Fibroblast of skin of scalp (primary cell): ENCODE measurements around the gene HNRNPC.
"Not testable (repeated sequence)": the region's sequence is repeated elsewhere in the genome, so short reads cannot be mapped to it uniquely, and the experiment has no call there.

ENCODE experiments used
- DNase-seq: peaks from one replicate; pipeline ENCODE4 v3.0.0-alpha.2; 2013

The HNRNPC gene

DNA sequence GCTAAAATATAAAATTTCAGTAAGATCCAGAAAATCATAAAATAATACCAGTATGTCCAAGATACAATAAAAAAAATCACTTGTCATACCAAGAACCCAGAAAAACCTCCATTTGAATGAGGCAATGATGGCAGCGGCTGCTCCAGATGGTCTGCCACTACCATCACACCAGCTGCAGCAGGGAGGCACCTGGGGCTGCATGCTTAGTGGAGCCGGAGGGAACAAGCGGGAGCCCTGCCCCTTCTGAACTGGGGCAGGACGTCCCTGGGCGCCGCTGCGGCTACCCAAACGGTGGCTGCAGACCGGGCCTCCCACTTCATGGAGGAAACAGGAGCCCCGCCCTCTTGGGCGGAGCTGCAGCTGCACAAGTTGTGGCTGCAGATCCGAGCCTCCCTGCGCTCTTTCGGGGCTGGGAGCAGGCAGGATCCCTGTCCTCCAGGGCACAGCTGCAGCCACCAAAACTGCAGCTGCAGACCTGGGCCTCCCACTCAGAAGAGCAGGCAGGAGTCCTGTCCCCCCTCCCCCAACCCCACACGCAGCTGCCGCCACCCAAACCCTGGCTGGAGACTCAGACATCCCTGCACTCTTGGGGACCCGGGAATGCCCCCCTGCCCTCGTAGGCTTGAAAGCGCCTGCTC is 77.3 kb downstream of the HNRNPC start:
- DNase-seq = peak; percentile 40

DNA sequence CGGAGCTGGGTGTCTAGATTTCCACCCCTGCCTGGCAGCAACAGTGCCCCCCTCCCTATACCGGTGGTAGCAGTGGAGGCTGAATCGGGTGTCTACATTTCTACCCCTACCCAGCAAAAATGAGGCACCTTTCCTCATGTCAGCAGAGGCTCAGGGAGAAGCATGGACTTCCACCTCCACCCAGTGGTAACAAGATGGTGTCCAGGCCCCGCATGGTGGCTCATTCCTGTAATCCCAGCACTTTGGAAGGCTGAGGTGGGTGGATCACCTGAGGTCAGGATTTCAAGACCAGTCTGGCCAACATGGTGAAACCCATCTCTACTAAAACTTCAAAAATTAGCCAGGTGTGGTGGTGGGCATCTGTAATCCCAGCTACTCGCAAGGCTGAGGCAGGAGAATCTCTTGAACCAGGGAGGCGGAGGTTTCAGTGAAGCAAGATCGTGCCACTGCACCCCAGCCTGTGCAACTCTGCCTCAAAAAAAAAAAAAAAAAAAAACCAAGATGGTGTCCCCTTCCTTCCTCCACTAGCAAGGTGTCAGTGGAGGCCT is 77.9 kb downstream of the HNRNPC start:
- DNase-seq = no peak

DNA sequence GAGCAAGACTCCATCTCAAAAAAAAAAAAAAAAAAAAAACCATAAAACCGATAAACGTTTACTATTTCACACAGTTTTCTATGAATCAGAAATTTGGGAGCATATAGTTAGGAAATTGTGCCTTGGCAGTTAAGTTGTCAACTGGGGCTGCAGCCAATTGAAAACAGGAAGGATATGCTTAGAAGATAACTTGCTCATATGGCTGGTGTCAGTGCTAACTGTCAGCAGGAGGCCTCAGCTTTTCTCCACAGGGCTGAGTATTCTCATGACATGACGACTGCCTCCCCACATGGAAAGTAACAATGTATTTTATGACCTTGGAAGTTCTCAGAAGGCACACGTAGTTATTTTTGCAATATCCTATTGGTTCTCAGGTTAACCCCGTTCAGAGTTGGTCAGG is 83.8 kb downstream of the HNRNPC start:
- DNase-seq = peak; percentile 38

DNA sequence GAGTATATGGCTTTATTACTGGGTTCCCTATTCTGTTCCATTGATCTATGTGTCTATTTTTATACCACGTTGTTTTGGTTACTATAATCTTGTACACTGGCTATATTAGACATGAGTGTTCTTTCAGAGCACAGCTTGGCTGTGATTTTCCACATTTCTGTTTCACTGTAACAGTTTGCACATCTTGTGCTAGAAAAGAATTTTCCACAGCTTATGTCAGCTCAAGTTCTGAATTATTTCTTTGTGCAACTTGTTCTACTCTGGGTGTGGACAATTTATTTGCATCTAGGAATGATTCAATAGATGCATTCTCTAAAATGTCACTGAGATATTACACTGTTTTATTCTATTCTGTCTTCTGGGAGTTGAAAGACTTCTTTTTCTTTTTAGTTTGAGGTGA is 85.0 kb downstream of the HNRNPC start:
- no peak for DNase-seq

DNA sequence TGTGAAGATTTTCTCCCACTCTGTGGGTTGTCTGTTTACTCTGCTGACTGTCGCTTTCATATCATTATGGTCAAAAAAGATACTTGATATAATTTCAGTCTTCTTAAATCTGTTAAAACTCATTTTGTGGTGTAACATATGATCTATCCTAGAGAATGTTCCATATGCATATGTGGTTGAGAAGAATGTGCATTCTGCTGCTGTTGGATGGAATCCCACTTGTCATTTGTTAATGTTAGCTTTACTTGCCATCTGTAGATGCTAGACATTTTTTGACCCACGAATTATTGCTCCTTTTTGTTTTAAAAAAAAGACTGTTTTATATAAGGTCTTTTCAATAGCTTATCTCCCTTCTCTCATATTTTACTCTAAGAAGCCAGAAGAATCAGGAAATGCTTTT is 87.1 kb downstream of the HNRNPC start:
- peak; percentile 44 for DNase-seq

DNA sequence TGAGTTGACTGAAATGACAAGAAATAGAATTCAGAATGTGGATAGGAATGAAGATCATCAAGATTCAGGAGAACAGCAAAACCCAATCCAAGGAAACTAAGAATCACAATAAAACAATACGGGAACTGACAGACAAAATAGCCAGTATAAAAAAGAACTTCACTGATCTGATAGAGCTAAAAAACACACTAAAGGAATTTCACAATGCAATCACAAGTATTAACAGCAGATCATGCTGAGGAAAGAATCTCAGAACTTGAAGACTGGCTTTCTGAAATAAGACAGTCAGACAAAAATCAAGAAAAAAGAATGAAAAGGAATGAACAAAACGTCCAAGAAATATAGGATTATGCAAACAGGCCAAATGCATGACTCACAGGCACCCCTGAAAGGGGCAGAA is 98.1 kb downstream of the HNRNPC start:
- DNase-seq = no peak

DNA sequence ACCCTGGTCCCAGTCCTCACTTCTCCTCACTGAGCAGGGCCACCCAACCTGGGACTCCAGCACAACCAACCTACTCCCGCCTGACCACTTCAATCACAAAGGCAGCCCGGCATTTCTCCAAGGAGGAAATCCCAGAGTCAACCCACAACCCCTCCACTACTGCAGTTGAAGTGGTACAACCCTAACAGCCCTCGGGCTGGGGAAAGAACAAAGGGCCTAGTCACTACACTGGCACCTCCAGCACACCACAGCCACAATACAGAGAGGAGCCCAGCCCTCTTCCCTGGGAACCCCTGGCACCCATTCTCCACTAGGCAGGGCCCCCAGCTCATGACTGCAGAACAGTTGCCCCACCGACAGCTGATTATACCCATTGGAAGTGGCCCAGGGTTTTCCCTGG is 99.7 kb downstream of the HNRNPC start:
- DNase-seq = no peak

DNA sequence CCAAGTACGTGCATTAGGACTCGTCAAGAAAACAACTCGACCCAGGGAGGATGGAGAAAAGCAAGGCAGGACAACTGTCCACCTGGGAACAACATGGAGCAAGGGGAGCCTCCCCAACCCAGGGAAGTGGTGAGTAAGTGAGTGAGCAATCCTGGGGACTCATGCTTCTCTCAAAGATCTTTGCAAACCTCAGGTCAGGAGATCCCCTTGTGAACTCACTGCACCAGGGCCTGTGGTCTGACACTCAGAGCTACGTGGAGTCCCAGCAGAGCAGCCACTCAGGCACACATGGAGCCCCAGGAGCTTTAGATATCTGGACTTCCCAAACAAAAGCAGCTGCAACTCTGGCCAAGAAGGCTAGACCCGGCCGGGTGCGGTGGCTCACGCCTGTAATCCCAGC is 101.2 kb downstream of the HNRNPC start:
- no peak for DNase-seq

DNA sequence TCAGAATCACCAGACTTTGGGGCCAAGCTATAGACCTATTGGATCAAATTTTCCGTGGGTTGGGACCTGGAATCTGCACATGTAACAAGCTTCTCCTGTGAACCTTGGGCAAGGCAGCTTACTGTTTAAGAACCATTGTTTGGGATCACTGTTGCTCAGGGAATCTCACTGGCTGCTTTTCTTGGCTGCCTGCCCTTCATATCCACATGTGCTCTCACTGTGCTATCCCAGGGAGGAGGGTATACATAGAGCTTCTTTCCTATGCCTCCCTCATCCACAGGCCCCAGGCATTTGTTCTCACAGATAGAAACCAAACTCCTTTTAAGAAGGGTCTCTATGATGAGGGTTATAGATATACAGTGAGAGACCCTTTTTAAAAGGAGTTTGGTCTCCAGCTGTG is 103.6 kb downstream of the HNRNPC start:
- not testable (repeated sequence) for DNase-seq

DNA sequence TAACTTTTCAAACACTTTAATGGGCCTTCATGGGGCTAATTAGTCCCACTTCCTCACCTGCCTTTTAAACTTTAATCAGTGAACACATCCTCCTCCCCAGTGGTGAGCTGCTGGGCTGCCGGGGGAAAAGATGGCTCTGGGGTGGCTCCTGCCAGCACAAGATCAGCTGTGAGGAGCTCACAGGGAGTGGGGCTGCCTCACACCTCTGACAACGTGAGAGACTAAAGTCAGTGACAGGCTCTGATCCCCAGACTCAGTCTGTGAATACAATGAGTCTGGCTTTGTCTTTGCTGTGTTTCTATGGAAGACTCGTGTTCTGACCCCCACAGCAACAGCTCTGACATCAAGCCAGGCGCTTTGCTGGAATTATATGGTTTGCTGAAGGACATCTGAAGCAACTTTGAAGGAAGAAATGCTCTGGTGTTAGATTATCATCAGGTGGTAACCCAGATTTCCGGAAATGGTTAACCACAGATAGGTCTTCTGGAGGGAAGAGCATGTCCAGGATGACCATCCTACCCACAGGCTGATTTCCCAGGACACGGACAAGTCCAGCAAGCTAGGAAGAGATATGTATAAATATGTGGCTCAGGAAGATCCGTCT is 104.1 kb downstream of the HNRNPC start:
- not testable (repeated sequence) for DNase-seq

DNA sequence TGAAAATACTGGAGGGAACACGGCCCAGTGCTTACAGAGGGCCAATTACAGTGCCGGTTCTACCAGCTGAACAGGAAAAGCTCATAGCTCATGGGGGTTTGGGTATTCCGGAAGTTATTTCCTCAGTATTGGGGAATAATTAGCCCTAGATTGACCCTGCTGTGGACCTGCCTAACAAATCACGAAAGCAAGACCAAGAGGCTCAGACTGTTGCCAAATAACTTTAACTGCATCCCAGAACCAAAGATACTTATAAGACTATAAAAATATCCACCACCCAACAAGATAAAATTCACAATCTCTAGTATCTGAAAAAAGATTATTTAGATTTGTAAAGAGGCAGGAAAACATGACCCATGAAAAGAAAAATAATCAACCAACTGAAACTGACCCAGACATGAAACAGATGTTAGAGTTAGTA is 105.4 kb downstream of the HNRNPC start:
- DNase-seq = no peak

DNA sequence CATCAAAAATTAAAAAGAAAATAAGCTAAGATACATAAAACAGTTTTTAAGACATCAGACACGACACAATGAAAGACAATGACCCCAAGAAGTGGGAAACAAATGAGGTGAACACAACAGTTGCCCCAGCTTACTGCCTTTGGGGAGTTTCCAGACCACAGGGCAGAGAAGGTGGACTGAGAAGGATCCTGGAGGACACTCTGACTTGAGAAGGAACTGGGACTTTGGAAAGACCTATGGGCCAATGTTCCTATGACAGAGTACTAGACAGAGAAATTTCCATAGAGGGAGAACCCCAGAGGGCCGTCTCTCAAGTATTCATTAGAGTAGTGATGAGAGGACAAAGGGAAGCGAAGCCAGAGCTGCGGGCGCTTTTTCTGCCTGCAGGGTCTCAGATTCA is 107.2 kb downstream of the HNRNPC start:
- no peak for DNase-seq

DNA sequence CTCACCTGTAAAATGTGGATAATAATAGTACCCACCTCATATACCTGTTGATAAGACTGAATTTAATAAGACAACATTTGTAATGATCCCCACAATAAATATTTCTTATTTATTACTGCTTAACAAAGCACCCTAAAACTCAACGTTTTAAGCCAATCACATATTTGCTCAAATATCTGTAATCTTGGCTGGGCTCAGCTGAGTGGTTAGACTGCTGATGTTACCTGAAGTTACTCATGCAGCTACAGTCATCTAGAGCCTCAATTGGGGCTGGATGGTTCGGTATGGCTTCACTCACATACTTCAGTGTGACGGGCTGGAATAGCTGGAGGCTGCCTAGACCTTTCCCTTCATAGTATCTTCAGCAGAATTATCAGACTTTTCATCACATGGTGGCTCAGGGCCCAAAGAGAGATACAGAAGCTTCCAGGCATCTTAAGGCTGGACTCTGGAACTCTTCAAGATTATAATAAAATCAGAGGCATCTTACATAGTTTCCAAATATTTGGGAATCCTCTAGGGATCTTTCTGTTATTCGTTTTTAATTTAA is 109.1 kb downstream of the HNRNPC start:
- no peak for DNase-seq
